Measurements from ENCODE around the gene ARID1B.
A peak's percentile ranks its signal among the peaks of the same experiment; 100 is the strongest.
"Not testable (repeated sequence)": the region's sequence is repeated elsewhere in the genome, so short reads cannot be mapped to it uniquely, and the experiment has no call there.

The ARID1B gene

GRCh38 chr6:157032923-157033322 lies 255.7 kb downstream of the ARID1B start:
- no peak for ATAC-seq

- ATAC-seq, result no peak
Measured at GRCh38 chr6:157033428-157034140, 256.4 kb downstream of the ARID1B start.

- peak in 1 of 2 donors; percentile 36 for ATAC-seq
Measured at GRCh38 chr6:157034436-157035230, 257.5 kb downstream of the ARID1B start.

GRCh38 chr6:157035546-157035945 lies 258.4 kb downstream of the ARID1B start:
- no peak for ATAC-seq

- ATAC-seq, result no peak
Measured at GRCh38 chr6:157036245-157036711, 259.1 kb downstream of the ARID1B start.

GRCh38 chr6:157037165-157037564 lies 260.0 kb downstream of the ARID1B start:
- ATAC-seq, result no peak

GRCh38 chr6:157038610-157039009 lies 261.4 kb downstream of the ARID1B start:
- ATAC-seq, result no peak

GRCh38 chr6:157039639-157040038 lies 262.5 kb downstream of the ARID1B start:
- not testable (repeated sequence) for ATAC-seq

GRCh38 chr6:157040191-157040590 lies 263.0 kb downstream of the ARID1B start:
- no peak for ATAC-seq

- no peak for ATAC-seq
Measured at GRCh38 chr6:157045831-157046454, 268.8 kb downstream of the ARID1B start.

GRCh38 chr6:157046776-157047175 lies 269.6 kb downstream of the ARID1B start:
- no peak for ATAC-seq

- no peak for ATAC-seq
Measured at GRCh38 chr6:157047328-157047727, 270.1 kb downstream of the ARID1B start.

- no peak for ATAC-seq
Measured at GRCh38 chr6:157047951-157048350, 270.8 kb downstream of the ARID1B start.

GRCh38 chr6:157049133-157049532 lies 272.0 kb downstream of the ARID1B start:
- no peak for ATAC-seq

- no peak for ATAC-seq
Measured at GRCh38 chr6:157050537-157051265, 273.5 kb downstream of the ARID1B start.

GRCh38 chr6:157054531-157054979 lies 277.4 kb downstream of the ARID1B start:
- peak; percentile 90 to 92 for ATAC-seq

GRCh38 chr6:157055863-157056262 lies 278.7 kb downstream of the ARID1B start:
- ATAC-seq, result no peak

GRCh38 chr6:157056275-157056674 lies 279.1 kb downstream of the ARID1B start:
- ATAC-seq, result peak; percentile 56 to 65

- ATAC-seq, result no peak
Measured at GRCh38 chr6:157058574-157058973, 281.4 kb downstream of the ARID1B start.

- no peak for ATAC-seq
Measured at GRCh38 chr6:157059781-157060180, 282.6 kb downstream of the ARID1B start.

- ATAC-seq, result no peak
Measured at GRCh38 chr6:157060440-157060952, 283.3 kb downstream of the ARID1B start.

Data from activated CD4-positive, CD25-positive, alpha-beta regulatory T cell treated with anti-CD3 and anti-CD28 coated beads, Interleukin-2, amount 50 U/mL, for 24 hours (primary cell).